HepG2 (cell line): Measurements from ENCODE around the gene ANKHD1. TPM values are rescaled to one million over a fixed set of nuclear protein-coding genes. Genes with fewer than 3 reads are reported as not detected.

Experiments
- E2F1 ChIP-seq: sonication (generic); formaldehyde crosslinking; IDR thresholded peaks from 2 replicates; pipeline ENCODE4 v1.5.0; 2020; ENCODE audit warnings: missing genetic modification reagents
- GATA4 ChIP-seq: sonication (generic); IDR thresholded peaks from 2 replicates; pipeline ENCODE4 v1.6.1; 2016; ENCODE audit warnings: antibody characterized with exemption, low read depth, borderline replicate concordance
- MED13 ChIP-seq: sonication (generic); formaldehyde crosslinking; IDR thresholded peaks from 2 replicates; pipeline ENCODE4 v1.5.0; 2020; ENCODE audit warnings: missing genetic modification reagents
- MTERF4 ChIP-seq: sonication (generic); formaldehyde crosslinking; IDR thresholded peaks from 2 replicates; pipeline ENCODE4 v1.8.0; 2023; ENCODE audit warnings: mild to moderate bottlenecking, missing genetic modification reagents
- MXI1 ChIP-seq: IDR thresholded peaks from 3 replicates; pipeline ENCODE4 v1.6.1; 2012; ENCODE audit warnings: low read depth, low read length, inconsistent platforms, borderline replicate concordance
- NCOR1 ChIP-seq: fragments of 200-600 bp; sonication (generic); IDR thresholded peaks from 2 replicates; pipeline ENCODE4 v1.7.0; 2017; ENCODE audit warnings: antibody characterized with exemption, low read length, borderline replicate concordance
- PAXIP1 ChIP-seq: sonication (generic); formaldehyde crosslinking; conservative IDR thresholded peaks from 2 replicates; pipeline ENCODE4 v1.4.0; 2020; ENCODE audit warnings: mild to moderate bottlenecking, missing genetic modification reagents, moderate library complexity
- THAP9 ChIP-seq: sonication (generic); formaldehyde crosslinking; IDR thresholded peaks from 2 replicates; pipeline ENCODE4; 2020; ENCODE audit warnings: missing genetic modification reagents, mild to moderate bottlenecking, borderline replicate concordance
- ZEB1 ChIP-seq: IDR thresholded peaks from 2 replicates; pipeline ENCODE4 v1.6.1; 2012; ENCODE audit warnings: mild to moderate bottlenecking, low read depth, inconsistent platforms; ENCODE audit not compliant: insufficient replicate concordance
- ZFP37 ChIP-seq: sonication (generic); formaldehyde crosslinking; IDR thresholded peaks from 2 replicates; pipeline ENCODE4 v1.4.0; 2020; ENCODE audit warnings: missing genetic modification reagents, borderline replicate concordance
- ZFP91 ChIP-seq: sonication (generic); formaldehyde crosslinking; IDR thresholded peaks from 2 replicates; pipeline ENCODE4 v1.9.0; 2022; ENCODE audit warnings: missing genetic modification reagents, mild to moderate bottlenecking, borderline replicate concordance
- ZIK1 ChIP-seq: sonication (generic); formaldehyde crosslinking; IDR thresholded peaks from 2 replicates; pipeline ENCODE4 v1.5.0; 2020; ENCODE audit warnings: mild to moderate bottlenecking, low read depth, missing genetic modification reagents, borderline replicate concordance
- ZNF703 ChIP-seq: sonication (generic); formaldehyde crosslinking; IDR thresholded peaks from 2 replicates; pipeline ENCODE4 v1.5.1; 2020; ENCODE audit warnings: missing genetic modification reagents, mild to moderate bottlenecking, moderate library complexity, borderline replicate concordance
- ZNF784 ChIP-seq: sonication (generic); formaldehyde crosslinking; IDR thresholded peaks from 2 replicates; pipeline ENCODE4 v1.5.1; 2020; ENCODE audit warnings: missing genetic modification reagents, mild to moderate bottlenecking, borderline replicate concordance
- polyA plus RNA-seq, 8 experiments: library from polyadenylated mRNA; depleted of rRNA in 3 of 8; stranded (reverse) in 7 of 8; unstranded in 1 of 8; fragments of >200 nt; fragmentation: Illumina TruSeq in 4 of 8; extraction: Trizol in 4 of 8; gene quantifications; 2 replicates each; pipeline versions ENCODE4 v1.2.1 to v1.2.3, GENCODE V29; 2011 to 2016; ENCODE audit warnings: low read depth in 4 of 8, missing spikeins in 1 of 8, mixed read lengths in 1 of 8; ENCODE audit not compliant: insufficient read depth in 1 of 8
- total RNA-seq, 5 experiments: library from RNA; depleted of rRNA; stranded (reverse); fragments of >200 nt; fragmentation: Illumina TruSeq; extraction: Trizol; gene quantifications; 2 replicates each; pipeline ENCODE4 v1.2.3, GENCODE V29; 2016; ENCODE audit warnings: low read depth in 1 of 5

The ANKHD1 gene
- total and polyA plus RNA-seq, 2 of the 13 experiments (the other 11 are each of a cell fraction or from before 2014, with no cell fraction given) = 69.9 to 82.0 TPM

- TF ChIP-seq ZNF784 (CRISPR knock-in tag) (no peak), ZEB1 (no peak), ZFP37 (no peak), ZIK1 (CRISPR knock-in tag) (0 out of 2 replicates have a peak, but pooled peaks have one; percentile 37), NCOR1 (no peak), THAP9 (CRISPR knock-in tag) (0 out of 2 replicates have a peak, but pooled peaks have one; percentile 42), GATA4 (no peak), ZNF703 (CRISPR knock-in tag) (no peak), ZFP91 (peak; percentile 60; the same call in 1 of the 2 replicates), MXI1 (no peak; the same call in 2 of the 3 replicates), E2F1 (CRISPR knock-in tag) (no peak), MTERF4 (no peak), PAXIP1 (CRISPR knock-in tag) (0 out of 2 replicates have a peak, but pooled peaks have one; percentile 15), MED13 (no peak)
Observed at GRCh38 chr5:140363631-140364471, 37.8 kb upstream of the ANKHD1 start (continued).
